SK-N-SH treated with all-trans-retinoic acid at 6 μM for 48 hours (cell line): Measurements from ENCODE around the gene APOA4.

Source experiments
- ATAC-seq: fragments of 200-7000 bp; cut with Tn5 transposase; 3 replicates; pipeline ENCODE4 v1.9.1; 2020; ENCODE audit warnings: mild to moderate bottlenecking, moderate library complexity
- ARNTL ChIP-seq: fragments of 450-650 bp; formaldehyde crosslinking; IDR thresholded peaks from 2 replicates; pipeline ENCODE4 v1.5.0; 2020; ENCODE audit warnings: low read depth, mild to moderate bottlenecking, moderate library complexity, borderline replicate concordance
- BACH2 ChIP-seq: fragments of 250-450 bp; sonication (Bioruptor Pico); IDR thresholded peaks from 2 replicates; pipeline ENCODE4 v1.9.0; 2021; ENCODE audit warnings: mild to moderate bottlenecking, borderline replicate concordance
- CSDC2 ChIP-seq: fragments of 250-450 bp; sonication (Bioruptor Pico); IDR thresholded peaks from 2 replicates; pipeline ENCODE4 v1.5.0; 2020; ENCODE audit warnings: mild to moderate bottlenecking, moderate library complexity
- ESRRG ChIP-seq: fragments of 250-450 bp; sonication (Bioruptor Pico); IDR thresholded peaks from 2 replicates; pipeline ENCODE4 v1.6.1; 2021; ENCODE audit warnings: mild to moderate bottlenecking
- GLIS3 ChIP-seq: fragments of 250-450 bp; sonication (Bioruptor Pico); IDR thresholded peaks from 2 replicates; pipeline ENCODE4 v1.5.0; 2020; ENCODE audit warnings: mild to moderate bottlenecking, moderate library complexity
- ISL1 ChIP-seq: fragments of 250-450 bp; sonication (Bioruptor Pico); IDR thresholded peaks from 2 replicates; pipeline ENCODE4 v2.1.2; 2022; ENCODE audit warnings: mild to moderate bottlenecking, moderate library complexity
- OSR1 ChIP-seq: fragments of 250-450 bp; sonication (Bioruptor Pico); IDR thresholded peaks from 2 replicates; pipeline ENCODE4 v1.8.0; 2022; ENCODE audit warnings: moderate library complexity, mild to moderate bottlenecking, inconsistent platforms
- RARB ChIP-seq: fragments of 250-450 bp; sonication (Bioruptor Pico); IDR thresholded peaks from 2 replicates; pipeline ENCODE4 v1.8.0; 2021; ENCODE audit warnings: mild to moderate bottlenecking, moderate library complexity
- SNAI2 ChIP-seq: fragments of 250-450 bp; sonication (Bioruptor Pico); IDR thresholded peaks from 2 replicates; pipeline ENCODE4 v1.5.0; 2020; ENCODE audit warnings: mild to moderate bottlenecking, moderate library complexity
- TCF4 ChIP-seq: fragments of 250-450 bp; sonication (Bioruptor Pico); IDR thresholded peaks from 2 replicates; pipeline ENCODE4 v1.8.0; 2021; ENCODE audit warnings: mild to moderate bottlenecking, moderate library complexity, borderline replicate concordance
- TOX ChIP-seq: fragments of 250-450 bp; sonication (Bioruptor Pico); IDR thresholded peaks from 2 replicates; pipeline ENCODE4 v1.8.0; 2021; ENCODE audit warnings: mild to moderate bottlenecking, moderate library complexity, borderline replicate concordance
- ZFP3 ChIP-seq: fragments of 250-450 bp; sonication (Bioruptor Pico); IDR thresholded peaks from 2 replicates; pipeline ENCODE4 v1.5.0; 2020; ENCODE audit warnings: mild to moderate bottlenecking, moderate library complexity
- ZFP30 ChIP-seq: fragments of 450-650 bp; formaldehyde crosslinking; IDR thresholded peaks from 2 replicates; pipeline ENCODE4 v1.5.0; 2022; ENCODE audit warnings: mild to moderate bottlenecking, moderate library complexity
- ZNF565 ChIP-seq: fragments of 450-650 bp; formaldehyde crosslinking; conservative IDR thresholded peaks from 2 replicates; pipeline ENCODE4 v1.5.0; 2020; ENCODE audit warnings: low read depth, mild to moderate bottlenecking, moderate library complexity
- ZNF70 ChIP-seq: fragments of 450-650 bp; formaldehyde crosslinking; IDR thresholded peaks from 2 replicates; pipeline ENCODE4 v1.5.0; 2020; ENCODE audit warnings: mild to moderate bottlenecking, moderate library complexity
- ZNF8 ChIP-seq: fragments of 450-650 bp; formaldehyde crosslinking; IDR thresholded peaks from 2 replicates; pipeline ENCODE4 v1.5.0; 2020; ENCODE audit warnings: mild to moderate bottlenecking, moderate library complexity
- TF ChIP-seq, protein P1 (sequence below): fragments of 250-450 bp; sonication (Bioruptor Pico); IDR thresholded peaks from 2 replicates; pipeline ENCODE4 v1.5.1; 2020; ENCODE audit warnings: low read depth, mild to moderate bottlenecking, moderate library complexity
- TF ChIP-seq, protein P2 (sequence below): fragments of 250-450 bp; sonication (Bioruptor Pico); IDR thresholded peaks from 2 replicates; pipeline ENCODE4 v1.5.0; 2020; ENCODE audit warnings: mild to moderate bottlenecking, moderate library complexity
- TF ChIP-seq, protein P3 (sequence below): fragments of 250-450 bp; sonication (Bioruptor Pico); IDR thresholded peaks from 2 replicates; pipeline ENCODE4 v1.5.1; 2021; ENCODE audit warnings: mild to moderate bottlenecking, moderate library complexity
- TF ChIP-seq, protein P4 (sequence below): fragments of 250-450 bp; sonication (Bioruptor Pico); IDR thresholded peaks from 2 replicates; pipeline ENCODE4 v1.8.0; 2020; ENCODE audit warnings: mild to moderate bottlenecking, moderate library complexity, borderline replicate concordance

The APOA4 gene

DNA sequence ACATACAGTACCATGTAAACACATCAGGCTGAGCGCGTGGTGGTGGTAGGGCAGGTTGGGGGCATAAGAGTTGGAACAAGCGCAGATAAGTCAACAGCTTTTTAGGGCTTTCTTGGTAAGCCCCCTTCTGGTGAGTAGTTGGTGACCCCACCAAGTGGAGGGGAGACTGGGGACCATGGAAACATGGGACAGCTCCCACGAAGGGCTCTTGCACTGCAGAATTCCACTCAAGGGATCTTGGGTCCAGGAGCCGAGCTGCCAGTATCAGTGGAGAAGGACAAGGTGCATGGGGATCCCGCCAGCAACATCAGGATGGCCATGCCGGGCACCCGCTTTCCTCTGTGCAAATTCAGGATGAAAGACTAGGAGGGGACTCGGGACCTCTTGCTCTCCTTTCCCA, 20.6 kb upstream of the APOA4 start (continued):
- TF ChIP-seq, protein P1, sequence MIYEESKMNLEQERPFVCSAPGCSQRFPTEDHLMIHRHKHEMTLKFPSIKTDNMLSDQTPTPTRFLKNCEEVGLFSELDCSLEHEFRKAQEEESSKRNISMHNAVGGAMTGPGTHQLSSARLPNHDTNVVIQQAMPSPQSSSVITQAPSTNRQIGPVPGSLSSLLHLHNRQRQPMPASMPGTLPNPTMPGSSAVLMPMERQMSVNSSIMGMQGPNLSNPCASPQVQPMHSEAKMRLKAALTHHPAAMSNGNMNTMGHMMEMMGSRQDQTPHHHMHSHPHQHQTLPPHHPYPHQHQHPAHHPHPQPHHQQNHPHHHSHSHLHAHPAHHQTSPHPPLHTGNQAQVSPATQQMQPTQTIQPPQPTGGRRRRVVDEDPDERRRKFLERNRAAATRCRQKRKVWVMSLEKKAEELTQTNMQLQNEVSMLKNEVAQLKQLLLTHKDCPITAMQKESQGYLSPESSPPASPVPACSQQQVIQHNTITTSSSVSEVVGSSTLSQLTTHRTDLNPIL (CRISPR knock-in tag): no peak
- TF ChIP-seq, protein P2, sequence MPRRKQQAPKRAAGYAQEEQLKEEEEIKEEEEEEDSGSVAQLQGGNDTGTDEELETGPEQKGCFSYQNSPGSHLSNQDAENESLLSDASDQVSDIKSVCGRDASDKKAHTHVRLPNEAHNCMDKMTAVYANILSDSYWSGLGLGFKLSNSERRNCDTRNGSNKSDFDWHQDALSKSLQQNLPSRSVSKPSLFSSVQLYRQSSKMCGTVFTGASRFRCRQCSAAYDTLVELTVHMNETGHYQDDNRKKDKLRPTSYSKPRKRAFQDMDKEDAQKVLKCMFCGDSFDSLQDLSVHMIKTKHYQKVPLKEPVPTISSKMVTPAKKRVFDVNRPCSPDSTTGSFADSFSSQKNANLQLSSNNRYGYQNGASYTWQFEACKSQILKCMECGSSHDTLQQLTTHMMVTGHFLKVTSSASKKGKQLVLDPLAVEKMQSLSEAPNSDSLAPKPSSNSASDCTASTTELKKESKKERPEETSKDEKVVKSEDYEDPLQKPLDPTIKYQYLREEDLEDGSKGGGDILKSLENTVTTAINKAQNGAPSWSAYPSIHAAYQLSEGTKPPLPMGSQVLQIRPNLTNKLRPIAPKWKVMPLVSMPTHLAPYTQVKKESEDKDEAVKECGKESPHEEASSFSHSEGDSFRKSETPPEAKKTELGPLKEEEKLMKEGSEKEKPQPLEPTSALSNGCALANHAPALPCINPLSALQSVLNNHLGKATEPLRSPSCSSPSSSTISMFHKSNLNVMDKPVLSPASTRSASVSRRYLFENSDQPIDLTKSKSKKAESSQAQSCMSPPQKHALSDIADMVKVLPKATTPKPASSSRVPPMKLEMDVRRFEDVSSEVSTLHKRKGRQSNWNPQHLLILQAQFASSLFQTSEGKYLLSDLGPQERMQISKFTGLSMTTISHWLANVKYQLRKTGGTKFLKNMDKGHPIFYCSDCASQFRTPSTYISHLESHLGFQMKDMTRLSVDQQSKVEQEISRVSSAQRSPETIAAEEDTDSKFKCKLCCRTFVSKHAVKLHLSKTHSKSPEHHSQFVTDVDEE (CRISPR knock-in tag): no peak
- no peak for TF ChIP-seq ESRRG (CRISPR knock-in tag)
- no peak for TF ChIP-seq CSDC2

DNA sequence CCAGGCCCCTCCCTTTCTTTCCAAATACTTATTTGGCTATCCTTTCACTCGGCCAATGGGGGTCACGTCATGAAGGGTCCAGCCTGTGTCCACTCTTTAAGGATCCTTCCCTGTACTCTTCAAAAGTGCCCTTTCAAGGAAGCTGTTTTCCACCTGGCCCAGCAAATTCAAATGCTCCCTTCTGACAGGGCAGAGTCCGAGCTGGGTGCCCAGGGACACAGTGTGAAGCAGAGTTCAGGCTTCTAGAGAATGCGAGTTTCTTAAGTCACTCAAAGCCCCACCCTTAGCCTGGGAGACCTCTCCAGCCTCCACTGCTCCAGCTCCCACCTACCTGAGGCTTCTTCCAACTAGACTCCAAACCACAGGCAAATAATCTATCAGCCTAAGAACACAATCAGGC, 19.8 kb upstream of the APOA4 start:
- ATAC-seq: no peak
- TF ChIP-seq ZNF8 (no peak), ARNTL (CRISPR knock-in tag) (no peak), ISL1 (CRISPR knock-in tag) (no peak), CSDC2 (no peak), ESRRG (CRISPR knock-in tag) (no peak), GLIS3 (no peak), OSR1 (CRISPR knock-in tag) (no peak), ZFP3 (CRISPR knock-in tag) (no peak), ZNF70 (CRISPR knock-in tag) (no peak), RARB (CRISPR knock-in tag) (no peak)
- TF ChIP-seq, protein P3, sequence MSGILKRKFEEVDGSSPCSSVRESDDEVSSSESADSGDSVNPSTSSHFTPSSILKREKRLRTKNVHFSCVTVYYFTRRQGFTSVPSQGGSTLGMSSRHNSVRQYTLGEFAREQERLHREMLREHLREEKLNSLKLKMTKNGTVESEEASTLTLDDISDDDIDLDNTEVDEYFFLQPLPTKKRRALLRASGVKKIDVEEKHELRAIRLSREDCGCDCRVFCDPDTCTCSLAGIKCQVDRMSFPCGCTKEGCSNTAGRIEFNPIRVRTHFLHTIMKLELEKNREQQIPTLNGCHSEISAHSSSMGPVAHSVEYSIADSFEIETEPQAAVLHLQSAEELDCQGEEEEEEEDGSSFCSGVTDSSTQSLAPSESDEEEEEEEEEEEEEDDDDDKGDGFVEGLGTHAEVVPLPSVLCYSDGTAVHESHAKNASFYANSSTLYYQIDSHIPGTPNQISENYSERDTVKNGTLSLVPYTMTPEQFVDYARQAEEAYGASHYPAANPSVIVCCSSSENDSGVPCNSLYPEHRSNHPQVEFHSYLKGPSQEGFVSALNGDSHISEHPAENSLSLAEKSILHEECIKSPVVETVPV (CRISPR knock-in tag): no peak
- TF ChIP-seq, protein P1 (CRISPR knock-in tag): no peak
- TF ChIP-seq, protein P4, sequence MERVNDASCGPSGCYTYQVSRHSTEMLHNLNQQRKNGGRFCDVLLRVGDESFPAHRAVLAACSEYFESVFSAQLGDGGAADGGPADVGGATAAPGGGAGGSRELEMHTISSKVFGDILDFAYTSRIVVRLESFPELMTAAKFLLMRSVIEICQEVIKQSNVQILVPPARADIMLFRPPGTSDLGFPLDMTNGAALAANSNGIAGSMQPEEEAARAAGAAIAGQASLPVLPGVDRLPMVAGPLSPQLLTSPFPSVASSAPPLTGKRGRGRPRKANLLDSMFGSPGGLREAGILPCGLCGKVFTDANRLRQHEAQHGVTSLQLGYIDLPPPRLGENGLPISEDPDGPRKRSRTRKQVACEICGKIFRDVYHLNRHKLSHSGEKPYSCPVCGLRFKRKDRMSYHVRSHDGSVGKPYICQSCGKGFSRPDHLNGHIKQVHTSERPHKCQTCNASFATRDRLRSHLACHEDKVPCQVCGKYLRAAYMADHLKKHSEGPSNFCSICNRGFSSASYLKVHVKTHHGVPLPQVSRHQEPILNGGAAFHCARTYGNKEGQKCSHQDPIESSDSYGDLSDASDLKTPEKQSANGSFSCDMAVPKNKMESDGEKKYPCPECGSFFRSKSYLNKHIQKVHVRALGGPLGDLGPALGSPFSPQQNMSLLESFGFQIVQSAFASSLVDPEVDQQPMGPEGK (CRISPR knock-in tag): no peak
- TF ChIP-seq, all 23 proteins: peak for 0

DNA sequence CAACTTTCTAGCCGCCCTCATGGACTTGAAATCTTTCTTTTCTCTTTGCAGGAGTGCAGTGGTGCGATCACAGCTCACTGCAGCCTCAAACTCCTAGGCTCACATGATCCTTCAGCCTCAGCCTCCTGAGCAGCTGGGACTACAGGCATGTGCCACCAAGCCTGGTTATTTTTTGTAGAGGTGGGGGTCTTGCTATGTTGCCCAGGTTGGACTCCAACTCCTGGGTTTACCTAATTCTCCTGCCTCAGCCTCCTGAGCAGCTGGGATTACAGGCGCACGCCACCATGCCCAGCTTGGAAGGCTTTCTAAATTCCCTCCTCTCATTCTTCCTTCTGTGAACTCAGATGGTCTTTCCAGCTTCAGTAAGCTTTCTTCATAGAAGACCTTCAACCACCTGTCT, 19.0 kb upstream of the APOA4 start:
- TF ChIP-seq ZNF70 (CRISPR knock-in tag): no peak
- no peak for TF ChIP-seq TCF4 (CRISPR knock-in tag)
- no peak for TF ChIP-seq TOX (CRISPR knock-in tag)
- no peak for TF ChIP-seq OSR1 (CRISPR knock-in tag)
- TF ChIP-seq ZFP30 (CRISPR knock-in tag): no peak
- no peak for TF ChIP-seq ZNF565
- no peak for ATAC-seq

DNA sequence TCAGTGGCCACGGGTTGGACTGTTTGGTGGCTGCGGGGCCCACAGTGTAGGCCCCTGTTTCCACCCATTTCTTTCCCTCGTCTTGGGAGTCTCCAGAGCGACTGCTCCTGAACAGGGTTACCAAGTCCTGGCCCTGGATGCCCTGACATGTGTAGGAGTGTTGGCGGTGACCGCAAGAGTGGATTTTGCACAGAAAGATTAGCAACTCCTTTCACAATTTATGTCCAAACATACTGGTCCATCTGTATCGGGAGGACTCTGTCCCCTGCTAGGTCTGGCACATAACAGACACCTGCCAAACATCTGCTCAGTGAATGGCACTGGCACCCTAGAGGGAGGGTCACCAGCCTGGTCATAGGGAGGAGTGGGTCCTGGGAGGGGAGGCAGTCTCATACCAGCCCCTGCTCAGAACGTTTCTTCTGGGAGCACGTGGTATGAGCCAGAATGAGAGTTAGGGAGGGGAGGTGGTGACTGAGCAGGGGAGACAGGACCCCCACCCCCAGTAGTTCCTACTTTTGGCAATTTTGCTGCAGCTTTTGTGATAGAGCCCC, 17.7 kb upstream of the APOA4 start:
- ATAC-seq: no peak
- TF ChIP-seq ARNTL (CRISPR knock-in tag) (no peak), TOX (CRISPR knock-in tag) (no peak), TCF4 (CRISPR knock-in tag) (no peak), BACH2 (CRISPR knock-in tag) (no peak), ZFP30 (CRISPR knock-in tag) (no peak), SNAI2 (CRISPR knock-in tag) (no peak)
- TF ChIP-seq, protein P4 (CRISPR knock-in tag): no peak
- TF ChIP-seq, protein P2 (CRISPR knock-in tag): no peak
